ENCODE data around the gene NUDT3.

NUDT3 gene

GRCh38 chr6:34322732-34323131, 69.7 kb downstream of the NUDT3 start:
- no peak for DNase-seq
- H3K27ac Mint-ChIP-seq, result no peak overlapping the region
- TF ChIP-seq, protein P1, sequence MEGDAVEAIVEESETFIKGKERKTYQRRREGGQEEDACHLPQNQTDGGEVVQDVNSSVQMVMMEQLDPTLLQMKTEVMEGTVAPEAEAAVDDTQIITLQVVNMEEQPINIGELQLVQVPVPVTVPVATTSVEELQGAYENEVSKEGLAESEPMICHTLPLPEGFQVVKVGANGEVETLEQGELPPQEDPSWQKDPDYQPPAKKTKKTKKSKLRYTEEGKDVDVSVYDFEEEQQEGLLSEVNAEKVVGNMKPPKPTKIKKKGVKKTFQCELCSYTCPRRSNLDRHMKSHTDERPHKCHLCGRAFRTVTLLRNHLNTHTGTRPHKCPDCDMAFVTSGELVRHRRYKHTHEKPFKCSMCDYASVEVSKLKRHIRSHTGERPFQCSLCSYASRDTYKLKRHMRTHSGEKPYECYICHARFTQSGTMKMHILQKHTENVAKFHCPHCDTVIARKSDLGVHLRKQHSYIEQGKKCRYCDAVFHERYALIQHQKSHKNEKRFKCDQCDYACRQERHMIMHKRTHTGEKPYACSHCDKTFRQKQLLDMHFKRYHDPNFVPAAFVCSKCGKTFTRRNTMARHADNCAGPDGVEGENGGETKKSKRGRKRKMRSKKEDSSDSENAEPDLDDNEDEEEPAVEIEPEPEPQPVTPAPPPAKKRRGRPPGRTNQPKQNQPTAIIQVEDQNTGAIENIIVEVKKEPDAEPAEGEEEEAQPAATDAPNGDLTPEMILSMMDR (IDR thresholded peaks at IDR 0.05), result no peak
- peaks cover 46% of the 10 kb centered on the region for H3K4me1 Mint-ChIP-seq
- no peak overlapping the region for H3K4me3 Mint-ChIP-seq
- peaks cover 29% of the 10 kb centered on the region for H3K36me3 Mint-ChIP-seq (ENCODE audit: low read depth)
- H3K27me3 Mint-ChIP-seq (ENCODE audit: low read depth, poor library complexity), result peaks cover 4% of the 10 kb centered on the region
- H3K9me3 Mint-ChIP-seq, result no peaks in the 10 kb centered on the region

DNA sequence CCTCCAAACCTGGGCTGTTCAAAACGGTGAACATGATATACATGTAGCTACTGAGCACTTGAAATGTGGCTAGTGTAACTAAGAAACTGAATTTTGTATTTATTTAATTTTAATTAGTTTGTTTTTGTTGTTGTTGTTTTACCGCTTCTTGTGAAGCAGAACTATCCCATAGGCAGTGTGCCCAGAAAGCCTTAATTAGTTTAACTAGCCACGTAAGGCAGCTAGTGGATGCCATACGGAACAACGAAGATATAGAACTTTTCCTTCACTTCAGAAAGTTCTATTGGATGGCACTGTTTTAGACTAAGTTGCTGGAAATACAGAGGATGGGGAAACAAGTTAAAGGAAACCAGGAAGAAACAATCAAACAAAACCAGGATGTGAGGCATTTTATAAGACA, 70.6 kb downstream of the NUDT3 start:
- DNase-seq, result no peak
- TF ChIP-seq, protein P1 (IDR thresholded peaks at IDR 0.05), result no peak
- H3K4me1 Mint-ChIP-seq, result peaks cover 43% of the 10 kb centered on the region
- H3K4me3 Mint-ChIP-seq, result no peak overlapping the region
- no peaks in the 10 kb centered on the region for H3K9me3 Mint-ChIP-seq
- H3K27ac Mint-ChIP-seq, result no peak overlapping the region
- H3K36me3 Mint-ChIP-seq (ENCODE audit: low read depth), result peaks cover 20% of the 10 kb centered on the region
- H3K27me3 Mint-ChIP-seq (ENCODE audit: low read depth, poor library complexity), result peaks cover 4% of the 10 kb centered on the region

DNA sequence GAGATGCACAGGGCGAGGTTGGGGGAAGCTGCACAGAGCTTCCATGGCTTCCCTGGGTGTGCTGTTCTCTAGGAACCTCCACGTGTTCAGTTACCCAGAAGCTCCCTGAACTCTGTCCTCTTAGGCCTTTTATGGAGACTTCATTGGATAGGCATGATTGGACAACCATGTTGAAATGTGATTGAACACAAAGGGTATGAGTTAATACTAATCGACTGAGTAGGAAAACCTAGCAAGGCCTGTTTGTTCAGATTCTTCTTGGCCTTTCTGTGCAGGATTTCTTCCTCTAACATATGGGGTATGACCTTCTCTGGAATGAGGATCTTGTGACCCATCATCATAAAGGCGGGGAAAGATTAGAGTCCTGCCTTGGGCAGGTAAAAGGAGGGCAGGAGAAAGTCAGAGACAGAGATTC, 73.0 kb downstream of the NUDT3 start:
- DNase-seq, result no peak
- Mint-ChIP-seq H3K27ac (no peak overlapping the region), H3K27me3 (ENCODE audit: low read depth, poor library complexity) (peaks cover 4% of the 10 kb centered on the region), H3K36me3 (ENCODE audit: low read depth) (peaks cover 17% of the 10 kb centered on the region), H3K9me3 (no peaks in the 10 kb centered on the region), H3K4me3 (no peak overlapping the region), H3K4me1 (peaks cover 51% of the 10 kb centered on the region)
- TF ChIP-seq, protein P1 (IDR thresholded peaks at IDR 0.05), result no peak

DNA sequence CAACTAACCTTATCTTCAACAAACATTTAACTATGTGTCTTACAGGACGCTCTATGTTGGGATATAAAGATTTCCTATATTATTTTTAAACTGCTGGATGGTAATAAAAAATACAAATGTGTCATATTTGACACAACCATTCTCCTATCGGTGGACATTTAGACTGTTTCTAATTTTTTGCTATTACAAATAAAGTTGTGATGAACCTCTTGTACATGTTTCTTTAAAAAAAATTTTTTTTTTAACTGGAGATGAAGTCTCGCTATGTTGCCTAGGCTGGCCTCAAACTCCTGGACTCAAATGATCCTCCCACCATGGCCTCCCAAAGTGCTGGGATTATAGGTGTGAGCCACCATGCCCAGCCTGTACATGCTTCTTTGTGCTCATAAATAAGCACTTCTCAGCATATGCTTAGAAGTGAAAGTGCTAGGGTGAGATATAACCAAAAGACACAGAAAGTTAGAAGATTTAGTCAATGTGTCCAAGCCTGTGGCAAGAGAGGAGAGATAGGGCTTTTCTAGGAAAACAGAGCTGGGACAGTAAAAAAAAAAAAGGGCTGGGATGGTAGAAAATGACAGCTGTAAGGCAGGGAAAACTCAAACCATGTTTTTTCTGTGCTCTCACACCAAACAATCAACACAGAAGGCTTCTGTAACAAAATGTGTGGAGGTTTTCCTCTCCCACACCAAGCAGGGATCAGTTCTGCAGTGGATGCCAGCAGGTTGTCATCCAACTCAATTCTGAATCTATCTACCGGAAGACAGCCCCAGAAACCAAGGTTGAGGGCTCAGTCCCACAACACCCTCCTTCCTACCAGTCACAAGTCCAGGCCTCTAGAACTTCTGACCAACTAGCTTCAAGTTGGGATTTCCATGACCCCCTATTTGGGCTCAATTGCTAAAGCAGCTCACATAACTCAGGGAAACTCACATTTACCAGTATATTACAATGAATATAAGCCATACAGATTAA, 73.7 kb downstream of the NUDT3 start:
- DNase-seq, result no peak
- H3K4me1 Mint-ChIP-seq, result peaks cover 49% of the 10 kb centered on the region
- no peak overlapping the region for H3K4me3 Mint-ChIP-seq
- no peaks in the 10 kb centered on the region for H3K9me3 Mint-ChIP-seq
- peaks cover 4% of the 10 kb centered on the region for H3K27me3 Mint-ChIP-seq (ENCODE audit: low read depth, poor library complexity)
- TF ChIP-seq, protein P1 (IDR thresholded peaks at IDR 0.05), result no peak
- H3K27ac Mint-ChIP-seq, result peak overlapping the region; percentile 70
- H3K36me3 Mint-ChIP-seq (ENCODE audit: low read depth), result peaks cover 17% of the 10 kb centered on the region

DNA sequence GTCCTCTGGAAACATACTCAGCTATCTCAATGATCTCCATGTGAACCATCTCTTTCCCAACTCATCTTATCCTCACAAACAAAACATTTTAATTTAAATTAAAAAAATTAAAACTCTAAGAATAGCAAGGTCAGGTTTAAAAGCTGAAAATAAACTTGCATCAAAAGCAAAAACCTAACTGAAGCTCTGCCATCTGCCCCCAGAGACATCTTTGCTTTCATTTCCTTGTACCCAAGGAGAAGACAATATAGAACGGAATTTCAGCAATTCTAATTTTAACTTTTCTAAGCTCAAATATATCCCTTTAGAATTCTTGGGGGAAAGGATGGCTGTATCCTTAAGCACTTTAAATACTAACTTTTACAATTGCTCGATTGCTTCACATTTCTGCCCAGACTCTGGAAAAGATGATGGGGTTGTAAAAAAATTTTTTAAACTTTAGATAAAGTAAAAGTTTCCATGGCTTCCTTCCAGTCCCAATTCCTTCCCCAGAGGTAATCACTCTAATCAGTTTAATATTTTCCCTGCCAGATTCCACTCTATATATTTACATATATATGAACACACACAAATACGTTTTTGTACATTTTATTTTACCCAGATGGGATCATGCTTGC, 74.5 kb downstream of the NUDT3 start:
- TF ChIP-seq, protein P1 (IDR thresholded peaks at IDR 0.05), result no peak
- no peak for DNase-seq
- H3K36me3 Mint-ChIP-seq (ENCODE audit: low read depth), result peaks cover 16% of the 10 kb centered on the region
- no peak overlapping the region for H3K27ac Mint-ChIP-seq
- peaks cover 55% of the 10 kb centered on the region for H3K4me1 Mint-ChIP-seq
- H3K9me3 Mint-ChIP-seq, result no peaks in the 10 kb centered on the region
- H3K27me3 Mint-ChIP-seq (ENCODE audit: low read depth, poor library complexity), result no peaks in the 10 kb centered on the region
- no peak overlapping the region for H3K4me3 Mint-ChIP-seq
